RWPE1 (cell line): Measurements from ENCODE around the gene UBE2H.
"Not testable (repeated sequence)": the region's sequence is repeated elsewhere in the genome, so short reads cannot be mapped to it uniquely, and the experiment has no call there.

Experiments used
- CTCF ChIA-PET: fragments of 350-600 bp; sonication (Branson Sonifier 250); formaldehyde crosslinking; extraction: SDS; loops from one replicate; lab custom pipeline; 2021; lab: Yijun Ruan, JAX
- POLR2A ChIA-PET: fragments of 400-600 bp; formaldehyde crosslinking; extraction: SDS; loops from one replicate; lab custom pipeline; 2020; ENCODE audit warnings: antibody characterized with exemption; ENCODE audit not compliant: low non-redundant PET; lab: Yijun Ruan, JAX
- DNase-seq: peaks from one replicate; pipeline ENCODE4 v3.0.0; 2012; ENCODE audit warnings: low spot score
- H3K27ac ChIP-seq: fragments of 450-650 bp; 2 replicates; pipeline ENCODE4 v1.5.1; 2017
- CTCF ChIP-seq: fragments of 450-650 bp; conservative IDR thresholded peaks from 2 replicates; pipeline ENCODE4 v1.5.1; 2017; ENCODE audit warnings: low read depth, mild to moderate bottlenecking

Gene UBE2H

GRCh38 chr7:129986600-129986999 lies 33.8 kb upstream of the UBE2H start:
- CTCF ChIA-PET, result interaction anchor here (0.6 kb wide), 1 partner anchor 126 kb away, joined by 3 read pairs; no protein-coding TSS in a partner anchor
- DNase-seq, result no peak
- no peak overlapping the region for H3K27ac ChIP-seq
- POLR2A ChIA-PET, result no interaction called here
- no peak for TF ChIP-seq CTCF

GRCh38 chr7:129980667-129981066 lies 27.9 kb upstream of the UBE2H start:
- CTCF ChIA-PET, result no interaction called here
- DNase-seq, result no peak
- H3K27ac ChIP-seq, result no peak overlapping the region
- POLR2A ChIA-PET, result no interaction called here
- TF ChIP-seq CTCF, result no peak

- DNase-seq, result no peak
- no peak for TF ChIP-seq CTCF
- ChIA-PET CTCF (no interaction called here), POLR2A (no interaction called here)
- no peak overlapping the region for H3K27ac ChIP-seq
These were observed 22.5 kb upstream of the UBE2H start for GRCh38 chr7:129975309-129975708.

- CTCF ChIA-PET, result no interaction called here
These were observed 18.1 kb upstream of the UBE2H start for GRCh38 chr7:129970816-129971215.

GRCh38 chr7:129969881-129970446 lies 17.2 kb upstream of the UBE2H start:
- no peak for TF ChIP-seq CTCF
- CTCF ChIA-PET, result interaction anchor here (0.9 kb wide), 1 partner anchor 23 kb away, joined by 3 read pairs; no protein-coding TSS in a partner anchor
- H3K27ac ChIP-seq, result peak overlapping the region; percentile 99
- DNase-seq, result peak; percentile 84
- POLR2A ChIA-PET, result interaction anchor here (1.4 kb wide), 1 partner anchor 39 kb away, joined by 4 read pairs; no protein-coding TSS in a partner anchor

More at GRCh38 chr7:129970816-129971215, 18.1 kb upstream of the UBE2H start:
- peak overlapping the region; percentile 99 for H3K27ac ChIP-seq
- TF ChIP-seq CTCF, result no peak
- DNase-seq, result no peak
- POLR2A ChIA-PET, result no interaction called here

GRCh38 chr7:129968592-129969383 lies 16.0 kb upstream of the UBE2H start:
- no peak for TF ChIP-seq CTCF
- ChIA-PET CTCF (no interaction called here), POLR2A (interaction anchor here (1.4 kb wide), 1 partner anchor 40 kb away, joined by 4 read pairs; no protein-coding TSS in a partner anchor)
- DNase-seq, result no peak
- H3K27ac ChIP-seq, result peak overlapping the region; percentile 99

- CTCF ChIA-PET, POLR2A ChIA-PET, DNase-seq: not testable (repeated sequence)
- peak overlapping the region; percentile 91 for H3K27ac ChIP-seq
These were observed 7.4 kb upstream of the UBE2H start for GRCh38 chr7:129960204-129960475.
